Measurements from ENCODE around the gene BANK1. TPM values are rescaled to one million over a fixed set of nuclear protein-coding genes. Genes with fewer than 3 reads are reported as not detected.

BANK1 gene
- total RNA-seq, 2 experiments from 2014 or later, result not detected

DNA sequence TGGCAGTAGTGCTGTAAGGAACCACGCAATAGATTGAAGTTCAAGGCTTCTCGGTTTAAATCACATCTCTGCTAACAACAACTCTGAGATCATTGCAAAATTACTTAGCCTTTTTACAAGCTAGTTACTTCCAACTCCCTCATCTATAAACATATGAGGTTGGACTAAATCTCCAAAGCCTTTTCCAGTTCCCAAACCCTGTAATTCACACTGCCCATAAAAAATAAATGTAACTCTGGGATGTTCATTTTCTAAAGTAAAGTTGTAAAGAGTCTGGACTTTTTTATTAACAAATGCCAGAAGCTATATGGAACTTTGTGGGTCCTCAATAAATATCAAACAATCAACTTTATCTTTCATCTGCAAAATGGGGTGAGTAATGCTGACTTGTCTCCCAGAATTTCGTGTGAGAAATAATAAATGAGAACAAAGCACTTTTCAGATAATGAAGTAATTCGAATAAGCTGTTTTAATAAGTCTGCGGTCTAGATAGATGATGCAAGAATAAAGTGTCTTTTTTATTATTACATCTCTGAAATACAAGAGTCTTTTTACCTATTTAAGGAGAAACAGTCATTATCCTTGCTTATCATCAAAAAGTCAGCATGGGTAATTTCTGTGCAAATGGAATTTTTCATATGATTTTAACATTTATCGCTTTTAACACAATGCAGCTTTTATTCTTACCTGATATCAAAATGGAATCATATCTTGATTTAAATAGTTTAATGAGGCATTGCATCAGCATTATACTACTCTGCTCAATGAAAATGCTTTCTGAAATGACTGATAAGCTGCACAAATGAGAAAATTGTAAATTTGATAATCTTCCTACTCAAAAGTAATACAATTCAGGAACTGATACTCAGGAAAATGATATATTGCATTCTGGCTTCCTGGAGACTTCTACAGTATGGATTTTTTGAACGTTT lies 252.6 kb downstream of the BANK1 start:
- Histone ChIP-seq H3K4me3 (ENCODE audit: low read depth, low read length, poor library complexity, severe bottlenecking) (no peak overlapping the region), H3K27ac (ENCODE audit: low read depth, low read length, poor library complexity, severe bottlenecking) (no peak overlapping the region), H3K4me1 (ENCODE audit: insufficient read depth, low read length, poor library complexity, severe bottlenecking) (no peaks in the 10 kb centered on the region), H4K20me1 (ENCODE audit: insufficient read depth, low read length) (no peaks in the 10 kb centered on the region), H3K4me2 (ENCODE audit: low read length) (no peak overlapping the region), H3K36me3 (ENCODE audit: insufficient read depth, low read length) (no peaks in the 10 kb centered on the region), H2AFZ (ENCODE audit: low read length) (no peak overlapping the region), H3K79me2 (ENCODE audit: insufficient read depth, low read depth, low read length) (no peaks in the 10 kb centered on the region), H3K9me3 (ENCODE audit: low read length) (no peaks in the 10 kb centered on the region), H3K9me2 (ENCODE audit: insufficient read depth, low read length) (no peaks in the 10 kb centered on the region)
- intact Hi-C loops (cut with micrococcal nuclease; ENCODE audit: unreplicated experiment), result no loop called here
- no peak for DNase-seq (ENCODE audit: low spot score)
- CTCF ChIA-PET (ENCODE audit: unreplicated experiment), result no interaction called here
- TF ChIP-seq, protein P1, sequence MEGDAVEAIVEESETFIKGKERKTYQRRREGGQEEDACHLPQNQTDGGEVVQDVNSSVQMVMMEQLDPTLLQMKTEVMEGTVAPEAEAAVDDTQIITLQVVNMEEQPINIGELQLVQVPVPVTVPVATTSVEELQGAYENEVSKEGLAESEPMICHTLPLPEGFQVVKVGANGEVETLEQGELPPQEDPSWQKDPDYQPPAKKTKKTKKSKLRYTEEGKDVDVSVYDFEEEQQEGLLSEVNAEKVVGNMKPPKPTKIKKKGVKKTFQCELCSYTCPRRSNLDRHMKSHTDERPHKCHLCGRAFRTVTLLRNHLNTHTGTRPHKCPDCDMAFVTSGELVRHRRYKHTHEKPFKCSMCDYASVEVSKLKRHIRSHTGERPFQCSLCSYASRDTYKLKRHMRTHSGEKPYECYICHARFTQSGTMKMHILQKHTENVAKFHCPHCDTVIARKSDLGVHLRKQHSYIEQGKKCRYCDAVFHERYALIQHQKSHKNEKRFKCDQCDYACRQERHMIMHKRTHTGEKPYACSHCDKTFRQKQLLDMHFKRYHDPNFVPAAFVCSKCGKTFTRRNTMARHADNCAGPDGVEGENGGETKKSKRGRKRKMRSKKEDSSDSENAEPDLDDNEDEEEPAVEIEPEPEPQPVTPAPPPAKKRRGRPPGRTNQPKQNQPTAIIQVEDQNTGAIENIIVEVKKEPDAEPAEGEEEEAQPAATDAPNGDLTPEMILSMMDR (conservative IDR thresholded peaks at IDR 0.05; ENCODE audit: low read length), result no peak
- no peak for TF ChIP-seq EZH2phosphoT487 (IDR thresholded peaks at IDR 0.05; ENCODE audit: borderline replicate concordance, low read depth, low read length)
- no TSS peak for BruUV-seq (replicated peaks)
- POLR2A ChIA-PET, result interaction anchor here (0.8 kb wide), 1 partner anchor 37 kb away, joined by 3 read pairs; no protein-coding TSS in a partner anchor

DNA sequence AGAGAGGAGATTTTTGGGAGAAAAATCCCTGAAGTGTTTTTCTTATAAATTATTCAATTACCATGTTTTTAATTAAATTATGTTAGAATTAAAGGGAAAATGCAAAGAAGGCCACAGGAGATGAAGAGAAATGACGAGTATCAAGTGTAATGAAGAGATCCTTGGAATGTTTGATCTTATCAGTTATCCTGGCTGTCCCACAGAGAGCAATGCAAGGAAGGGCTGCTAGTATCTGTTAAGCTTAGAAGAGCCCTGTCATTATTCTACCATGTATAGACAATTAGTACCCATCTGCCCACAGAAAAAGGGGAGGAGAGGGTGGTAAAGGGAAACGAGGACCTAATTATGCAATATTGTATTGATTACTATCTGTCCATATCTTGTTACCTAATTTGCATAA lies 257.1 kb downstream of the BANK1 start:
- ChIA-PET POLR2A (no interaction called here), CTCF (ENCODE audit: unreplicated experiment) (no interaction called here)
- Histone ChIP-seq H3K79me2 (ENCODE audit: insufficient read depth, low read depth, low read length) (no peaks in the 10 kb centered on the region), H3K4me2 (ENCODE audit: low read length) (no peak overlapping the region), H3K9me3 (ENCODE audit: low read length) (no peaks in the 10 kb centered on the region), H3K4me3 (ENCODE audit: low read depth, low read length, poor library complexity, severe bottlenecking) (no peak overlapping the region), H3K36me3 (ENCODE audit: insufficient read depth, low read length) (no peaks in the 10 kb centered on the region), H3K27ac (ENCODE audit: low read depth, low read length, poor library complexity, severe bottlenecking) (no peak overlapping the region), H3K4me1 (ENCODE audit: insufficient read depth, low read length, poor library complexity, severe bottlenecking) (no peaks in the 10 kb centered on the region), H4K20me1 (ENCODE audit: insufficient read depth, low read length) (no peaks in the 10 kb centered on the region), H3K9me2 (ENCODE audit: insufficient read depth, low read length) (no peaks in the 10 kb centered on the region), H2AFZ (ENCODE audit: low read length) (no peak overlapping the region)
- TF ChIP-seq, protein P1 (conservative IDR thresholded peaks at IDR 0.05; ENCODE audit: low read length), result no peak
- intact Hi-C loops (cut with micrococcal nuclease; ENCODE audit: unreplicated experiment), result no loop called here
- no TSS peak for BruUV-seq (replicated peaks)
- no peak for DNase-seq (ENCODE audit: low spot score)

DNA sequence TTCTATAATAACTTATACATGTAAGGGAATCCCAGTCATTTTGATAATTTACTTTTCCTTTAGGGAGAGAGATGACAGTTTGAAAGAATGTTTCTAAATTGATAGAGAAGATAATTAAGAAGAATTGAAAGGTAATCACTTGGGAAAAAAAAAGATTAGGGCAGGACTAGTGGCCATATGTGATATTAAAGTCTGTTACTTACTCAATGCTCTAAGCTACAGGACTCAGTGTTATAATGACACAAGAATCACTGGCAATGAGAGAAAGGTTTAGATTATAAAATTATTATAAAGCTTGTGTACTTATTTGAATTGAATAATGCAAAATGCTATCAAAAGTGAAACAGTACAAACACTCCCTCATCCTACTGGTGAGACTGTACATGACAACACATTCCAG lies 265.3 kb downstream of the BANK1 start:
- BruUV-seq (replicated peaks), result no TSS peak
- H3K36me3 ChIP-seq (ENCODE audit: insufficient read depth, low read length), result no peaks in the 10 kb centered on the region
- no peaks in the 10 kb centered on the region for H3K79me2 ChIP-seq (ENCODE audit: insufficient read depth, low read depth, low read length)
- TF ChIP-seq EZH2phosphoT487 (IDR thresholded peaks at IDR 0.05; ENCODE audit: borderline replicate concordance, low read depth, low read length), result no peak
- TF ChIP-seq, protein P1 (conservative IDR thresholded peaks at IDR 0.05; ENCODE audit: low read length), result 0 out of 2 replicates have a peak, but pooled peaks have one; percentile 19
- H3K9me2 ChIP-seq (ENCODE audit: insufficient read depth, low read length), result no peaks in the 10 kb centered on the region
- POLR2A ChIA-PET, result no interaction called here
- intact Hi-C loops (cut with micrococcal nuclease; ENCODE audit: unreplicated experiment), result no loop called here
- no peak overlapping the region for H3K4me2 ChIP-seq (ENCODE audit: low read length)
- no peaks in the 10 kb centered on the region for H4K20me1 ChIP-seq (ENCODE audit: insufficient read depth, low read length)
- no peaks in the 10 kb centered on the region for H3K4me1 ChIP-seq (ENCODE audit: insufficient read depth, low read length, poor library complexity, severe bottlenecking)
- no peak for DNase-seq (ENCODE audit: low spot score)
- H3K27ac ChIP-seq (ENCODE audit: low read depth, low read length, poor library complexity, severe bottlenecking), result no peak overlapping the region
- no peak overlapping the region for H2AFZ ChIP-seq (ENCODE audit: low read length)
- CTCF ChIA-PET (ENCODE audit: unreplicated experiment), result no interaction called here
- no peak overlapping the region for H3K4me3 ChIP-seq (ENCODE audit: low read depth, low read length, poor library complexity, severe bottlenecking)
- no peaks in the 10 kb centered on the region for H3K9me3 ChIP-seq (ENCODE audit: low read length)
